Right lobe of liver (tissue), 6 donors: ENCODE data around the gene FGF9. TPM values are rescaled to one million over a fixed set of nuclear protein-coding genes. Genes with fewer than 3 reads are reported as not detected.

ENCODE experiments used
- ATAC-seq, 4 donors: fragments of 200-7000 bp; cut with Tn5 transposase; one replicate each; pipeline ENCODE4 v1.9.1; 2020; ENCODE audit warnings: mild to moderate bottlenecking in 4 of 4, moderate library complexity in 4 of 4
- DNase-seq, 3 donors: peaks; one replicate each; pipeline ENCODE4 v3.0.0-alpha.2; 2020
- H3K27ac ChIP-seq, 3 donors: fragments of 200-600 bp; one replicate each; pipeline ENCODE4 v1.8.0; 2022
- H3K27me3 ChIP-seq, 2 donors: fragments of 200-600 bp; one replicate each; pipeline ENCODE4 v1.8.0; 2022
- H3K36me3 ChIP-seq, 4 donors: fragments of 200-600 bp; sonication (generic) in 1 of 4; one replicate each; pipeline versions ENCODE4 v1.5.1 to v1.8.0; 2017 to 2022; ENCODE audit warnings: control low read depth in 1 of 4
- H3K4me1 ChIP-seq, 4 donors: fragments of 200-600 bp; sonication (generic) in 1 of 4; one replicate each; pipeline versions ENCODE4 v1.5.1 to v1.8.0; 2017 to 2022; ENCODE audit warnings: control low read depth in 1 of 4
- H3K4me3 ChIP-seq, 3 donors: fragments of 200-600 bp; one replicate each; pipeline ENCODE4 v1.8.0; 2022
- H3K9me3 ChIP-seq, 4 donors: fragments of 200-600 bp; sonication (generic) in 1 of 4; one replicate each; pipeline versions ENCODE4 v1.5.1 to v1.8.0; 2017 to 2022; ENCODE audit warnings: control low read depth in 1 of 4
- POLR2A ChIP-seq: fragments of 450-650 bp; IDR thresholded peaks from one replicate; pipeline ENCODE4 v1.6.1; 2017; ENCODE audit warnings: antibody characterized with exemption, mild to moderate bottlenecking
- whole genome bisulfite sequencing: methylation state at CpG from one replicate; pipeline ENCODE4 v1.1.6; 2018; ENCODE audit warnings: low coverage, low lambda C conversion rate; ENCODE audit not compliant: insufficient coverage; ENCODE audit errors: missing lambda C conversion rate; 5-methylcytosine and 5-hydroxymethylcytosine counted together
- intact Hi-C, 2 donors: fragments of 100-400 bp; cut with DNase I; formaldehyde crosslinking; loops; one replicate each; pipeline versions ENCODE4 v1.11.2 to v1.14.1; 2022
- total RNA-seq, 6 experiments: library from RNA; depleted of rRNA in 2 of 6; stranded (reverse); fragments of >200 nt in 2 of 6; fragmentation: NEBNext Ultra II Directional in 3 of 6; extraction: Animal tissue kit (Norgen Biotek cat#: 25700) in 3 of 6; gene quantifications; one replicate each; pipeline versions ENCODE4 v1.1.0 to v1.2.4, GENCODE V29; 2016 to 2023
- TF ChIP-seq, protein P1 (sequence below), 4 donors: fragments of 200-600 bp in 3 of 4; fragments of 450-650 bp in 1 of 4; IDR thresholded peaks; one replicate each; pipeline versions ENCODE4 v1.5.1 to v1.8.0; 2016 to 2022; ENCODE audit warnings: antibody characterized with exemption in 4 of 4, mild to moderate bottlenecking in 2 of 4
- donor health status: DM: no; HTN: yes; CAD: no.
- donor health status: DM: no; HTN: no; CAD: no.
- donor health status: DM: no; HTN: no; CAD: no.
- donor health status: DM: no; HTN: yes; CAD: no.
- donor health status: DM: no; HTN: yes; CAD: no.

FGF9 gene
- total RNA-seq, 6 experiments from 2014 or later: not detected

DNA sequence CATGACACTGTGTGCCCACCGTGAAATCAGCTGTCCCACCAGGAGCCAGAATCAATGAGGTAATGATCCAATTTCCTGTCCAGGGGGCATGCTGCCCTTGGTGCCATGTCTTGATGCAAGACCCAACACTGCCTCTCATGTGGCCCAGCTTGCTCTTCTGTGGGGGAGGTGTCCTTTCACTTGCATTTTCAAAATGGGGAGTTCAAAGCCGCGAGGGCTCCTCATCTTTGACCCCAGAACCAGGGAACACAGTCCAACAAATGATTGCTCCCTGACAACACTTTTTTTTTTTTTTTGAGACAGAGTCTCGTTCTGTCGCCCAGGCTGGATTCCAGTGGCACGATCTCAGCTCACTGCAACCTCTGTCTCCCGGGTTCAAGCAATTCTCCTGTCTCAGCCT, 64.1 kb downstream of the FGF9 start:
- Histone ChIP-seq H3K4me3 (no peak overlapping the region), H3K36me3 (no peaks in the 10 kb centered on the region), H3K27me3 (no peaks in the 10 kb centered on the region), H3K9me3 (no peaks in the 10 kb centered on the region), H3K27ac (no peak overlapping the region), H3K4me1 (no peaks in the 10 kb centered on the region)
- TF ChIP-seq, protein P1, sequence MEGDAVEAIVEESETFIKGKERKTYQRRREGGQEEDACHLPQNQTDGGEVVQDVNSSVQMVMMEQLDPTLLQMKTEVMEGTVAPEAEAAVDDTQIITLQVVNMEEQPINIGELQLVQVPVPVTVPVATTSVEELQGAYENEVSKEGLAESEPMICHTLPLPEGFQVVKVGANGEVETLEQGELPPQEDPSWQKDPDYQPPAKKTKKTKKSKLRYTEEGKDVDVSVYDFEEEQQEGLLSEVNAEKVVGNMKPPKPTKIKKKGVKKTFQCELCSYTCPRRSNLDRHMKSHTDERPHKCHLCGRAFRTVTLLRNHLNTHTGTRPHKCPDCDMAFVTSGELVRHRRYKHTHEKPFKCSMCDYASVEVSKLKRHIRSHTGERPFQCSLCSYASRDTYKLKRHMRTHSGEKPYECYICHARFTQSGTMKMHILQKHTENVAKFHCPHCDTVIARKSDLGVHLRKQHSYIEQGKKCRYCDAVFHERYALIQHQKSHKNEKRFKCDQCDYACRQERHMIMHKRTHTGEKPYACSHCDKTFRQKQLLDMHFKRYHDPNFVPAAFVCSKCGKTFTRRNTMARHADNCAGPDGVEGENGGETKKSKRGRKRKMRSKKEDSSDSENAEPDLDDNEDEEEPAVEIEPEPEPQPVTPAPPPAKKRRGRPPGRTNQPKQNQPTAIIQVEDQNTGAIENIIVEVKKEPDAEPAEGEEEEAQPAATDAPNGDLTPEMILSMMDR (IDR thresholded peaks at IDR 0.05): no peak
- no peak for TF ChIP-seq POLR2A
- ATAC-seq: no peak
- intact Hi-C loops: no loop called here
- no peak for DNase-seq
- 63% methylated on average over 3 of the region's 7 CpGs for WGBS

DNA sequence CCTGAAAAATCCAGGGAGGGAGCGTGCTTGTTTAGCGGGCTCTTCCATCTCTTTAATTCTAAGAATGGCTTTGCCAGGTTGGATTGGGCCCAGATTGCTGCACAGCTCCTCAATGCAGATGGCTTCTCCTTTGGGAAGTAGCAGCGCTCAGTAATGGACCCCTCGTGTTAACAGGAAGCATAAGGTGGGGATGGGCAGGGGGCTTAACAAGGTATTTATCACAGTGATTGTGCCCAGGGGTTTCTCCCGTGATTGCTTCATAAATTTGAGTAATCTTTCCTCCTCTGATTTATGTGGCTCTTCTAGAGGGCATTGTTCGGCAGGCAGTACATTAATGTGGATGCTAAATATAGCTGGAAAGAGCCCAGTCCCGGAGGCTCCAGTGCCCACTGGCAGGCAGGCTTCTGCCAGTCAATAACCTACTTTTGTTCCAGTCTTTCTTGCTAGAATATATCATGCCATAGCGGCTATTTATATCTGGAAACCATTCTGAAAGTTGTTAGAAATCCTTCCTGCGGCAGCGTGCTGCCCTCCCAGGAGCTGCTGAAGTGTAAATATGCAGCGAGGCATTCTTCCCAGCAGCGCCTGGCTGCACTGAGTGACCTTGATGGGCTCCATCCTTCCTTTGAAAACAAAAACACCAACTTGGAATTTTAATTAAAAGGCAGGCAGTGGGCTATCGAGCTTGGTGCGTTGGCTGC, 65.0 kb downstream of the FGF9 start:
- ATAC-seq (no peak), DNase-seq (no peak)
- H3K36me3 ChIP-seq: no peaks in the 10 kb centered on the region
- 30% methylated on average over 14 of the region's 14 CpGs for WGBS
- no peak overlapping the region for H3K4me3 ChIP-seq
- intact Hi-C loops: no loop called here
- H3K27me3 ChIP-seq: no peaks in the 10 kb centered on the region
- no peak overlapping the region for H3K27ac ChIP-seq
- TF ChIP-seq POLR2A: no peak
- TF ChIP-seq, protein P1 (IDR thresholded peaks at IDR 0.05): no peak
- H3K9me3 ChIP-seq: no peaks in the 10 kb centered on the region
- no peaks in the 10 kb centered on the region for H3K4me1 ChIP-seq

DNA sequence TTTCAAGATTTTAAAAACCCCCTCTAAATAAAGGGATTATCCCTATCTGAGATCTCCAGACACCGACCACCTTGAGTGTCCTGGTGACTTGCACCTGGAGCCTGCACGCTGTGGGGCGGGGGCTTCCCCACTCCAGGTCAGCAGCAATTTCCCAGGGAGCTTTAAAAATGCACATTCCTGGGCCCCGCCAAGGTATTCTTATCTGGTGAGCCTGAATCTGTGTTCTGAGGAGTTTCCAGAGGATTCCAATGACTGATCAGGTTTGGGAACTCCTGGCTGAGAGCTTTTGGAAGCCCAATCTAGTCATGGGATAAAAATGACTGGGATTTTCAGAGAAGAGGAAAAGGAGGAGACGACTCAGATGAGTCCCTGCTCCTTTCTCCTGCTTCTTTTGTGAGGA, 66.1 kb downstream of the FGF9 start:
- 84% methylated on average over 4 of the region's 5 CpGs for WGBS
- DNase-seq (no peak), ATAC-seq (no peak)
- intact Hi-C loops: no loop called here
- TF ChIP-seq, protein P1 (IDR thresholded peaks at IDR 0.05): no peak
- TF ChIP-seq POLR2A: no peak
- Histone ChIP-seq H3K9me3 (no peaks in the 10 kb centered on the region), H3K4me1 (no peaks in the 10 kb centered on the region), H3K27ac (no peak overlapping the region), H3K4me3 (no peak overlapping the region), H3K27me3 (no peaks in the 10 kb centered on the region), H3K36me3 (no peaks in the 10 kb centered on the region)

DNA sequence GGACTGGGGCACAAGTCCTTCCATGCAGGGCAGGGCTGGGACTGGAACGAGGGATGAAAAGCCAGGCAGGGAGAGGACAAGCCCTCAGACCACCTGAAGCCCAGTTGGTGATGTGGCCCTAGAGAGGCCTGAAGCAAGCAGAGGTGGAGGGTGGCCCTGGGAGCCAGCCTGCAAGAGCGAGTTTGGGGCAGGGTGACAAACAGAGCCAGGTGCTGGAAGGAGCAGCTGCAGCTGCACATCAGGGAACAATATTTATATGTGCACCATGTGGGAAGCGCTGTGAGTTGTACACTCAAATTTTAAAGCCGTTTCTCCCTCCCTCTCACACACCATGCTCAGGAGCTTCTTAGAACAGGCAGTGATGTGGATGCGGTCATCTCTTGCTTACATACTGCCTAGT, 67.8 kb downstream of the FGF9 start:
- no peak for TF ChIP-seq POLR2A
- TF ChIP-seq, protein P1 (IDR thresholded peaks at IDR 0.05): no peak
- no peak overlapping the region for H3K27ac ChIP-seq
- H3K36me3 ChIP-seq: no peaks in the 10 kb centered on the region
- H3K27me3 ChIP-seq: no peaks in the 10 kb centered on the region
- H3K4me3 ChIP-seq: no peak overlapping the region
- H3K9me3 ChIP-seq: no peaks in the 10 kb centered on the region
- no peak for ATAC-seq
- 61% methylated on average over 3 of the region's 5 CpGs for WGBS
- intact Hi-C loops: no loop called here
- no peak for DNase-seq
- no peaks in the 10 kb centered on the region for H3K4me1 ChIP-seq

DNA sequence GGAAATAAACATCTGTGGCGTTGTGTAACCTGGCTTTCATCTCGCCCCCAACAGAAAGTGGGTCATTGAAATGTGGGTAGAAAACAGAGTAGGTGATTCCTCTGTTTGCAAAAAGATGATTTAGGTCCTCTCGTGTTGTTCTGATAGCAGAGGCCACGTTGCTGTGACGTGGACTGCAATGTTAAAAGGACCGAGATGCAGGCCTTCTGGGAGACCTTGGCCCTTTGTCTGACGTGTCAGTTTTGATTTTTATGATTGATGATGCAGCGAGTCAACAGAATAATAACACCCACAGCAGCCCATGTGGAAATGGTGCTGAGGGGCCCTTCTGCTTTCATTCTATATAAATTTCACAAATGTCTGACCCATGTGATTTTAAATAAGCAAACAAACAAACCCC, 68.9 kb downstream of the FGF9 start:
- no peak overlapping the region for H3K4me3 ChIP-seq
- no peak overlapping the region for H3K27ac ChIP-seq
- no peak for TF ChIP-seq POLR2A
- TF ChIP-seq, protein P1 (IDR thresholded peaks at IDR 0.05): no peak
- no peaks in the 10 kb centered on the region for H3K9me3 ChIP-seq
- WGBS: 49% methylated on average over 6 of the region's 8 CpGs
- no peaks in the 10 kb centered on the region for H3K27me3 ChIP-seq
- H3K36me3 ChIP-seq: no peaks in the 10 kb centered on the region
- ATAC-seq (no peak), DNase-seq (no peak)
- intact Hi-C loops: no loop called here
- H3K4me1 ChIP-seq: no peaks in the 10 kb centered on the region
